Epithelial cell of alveolus of lung (primary cell): ENCODE results near the gene ADAMTS9. TPM values are rescaled to one million over a fixed set of nuclear protein-coding genes. Genes with fewer than 3 reads are reported as not detected.

ENCODE experiments used
- total RNA-seq: library from RNA; depleted of rRNA; stranded (reverse); fragments of >200 nt; gene quantifications from 2 replicates; pipeline ENCODE4 v1.2.1, GENCODE V29; 2015

Gene ADAMTS9, protein sequence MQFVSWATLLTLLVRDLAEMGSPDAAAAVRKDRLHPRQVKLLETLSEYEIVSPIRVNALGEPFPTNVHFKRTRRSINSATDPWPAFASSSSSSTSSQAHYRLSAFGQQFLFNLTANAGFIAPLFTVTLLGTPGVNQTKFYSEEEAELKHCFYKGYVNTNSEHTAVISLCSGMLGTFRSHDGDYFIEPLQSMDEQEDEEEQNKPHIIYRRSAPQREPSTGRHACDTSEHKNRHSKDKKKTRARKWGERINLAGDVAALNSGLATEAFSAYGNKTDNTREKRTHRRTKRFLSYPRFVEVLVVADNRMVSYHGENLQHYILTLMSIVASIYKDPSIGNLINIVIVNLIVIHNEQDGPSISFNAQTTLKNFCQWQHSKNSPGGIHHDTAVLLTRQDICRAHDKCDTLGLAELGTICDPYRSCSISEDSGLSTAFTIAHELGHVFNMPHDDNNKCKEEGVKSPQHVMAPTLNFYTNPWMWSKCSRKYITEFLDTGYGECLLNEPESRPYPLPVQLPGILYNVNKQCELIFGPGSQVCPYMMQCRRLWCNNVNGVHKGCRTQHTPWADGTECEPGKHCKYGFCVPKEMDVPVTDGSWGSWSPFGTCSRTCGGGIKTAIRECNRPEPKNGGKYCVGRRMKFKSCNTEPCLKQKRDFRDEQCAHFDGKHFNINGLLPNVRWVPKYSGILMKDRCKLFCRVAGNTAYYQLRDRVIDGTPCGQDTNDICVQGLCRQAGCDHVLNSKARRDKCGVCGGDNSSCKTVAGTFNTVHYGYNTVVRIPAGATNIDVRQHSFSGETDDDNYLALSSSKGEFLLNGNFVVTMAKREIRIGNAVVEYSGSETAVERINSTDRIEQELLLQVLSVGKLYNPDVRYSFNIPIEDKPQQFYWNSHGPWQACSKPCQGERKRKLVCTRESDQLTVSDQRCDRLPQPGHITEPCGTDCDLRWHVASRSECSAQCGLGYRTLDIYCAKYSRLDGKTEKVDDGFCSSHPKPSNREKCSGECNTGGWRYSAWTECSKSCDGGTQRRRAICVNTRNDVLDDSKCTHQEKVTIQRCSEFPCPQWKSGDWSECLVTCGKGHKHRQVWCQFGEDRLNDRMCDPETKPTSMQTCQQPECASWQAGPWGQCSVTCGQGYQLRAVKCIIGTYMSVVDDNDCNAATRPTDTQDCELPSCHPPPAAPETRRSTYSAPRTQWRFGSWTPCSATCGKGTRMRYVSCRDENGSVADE (N-terminal part only)
- 2.7 and 34.4 TPM in 2 replicates for total RNA-seq

DNA sequence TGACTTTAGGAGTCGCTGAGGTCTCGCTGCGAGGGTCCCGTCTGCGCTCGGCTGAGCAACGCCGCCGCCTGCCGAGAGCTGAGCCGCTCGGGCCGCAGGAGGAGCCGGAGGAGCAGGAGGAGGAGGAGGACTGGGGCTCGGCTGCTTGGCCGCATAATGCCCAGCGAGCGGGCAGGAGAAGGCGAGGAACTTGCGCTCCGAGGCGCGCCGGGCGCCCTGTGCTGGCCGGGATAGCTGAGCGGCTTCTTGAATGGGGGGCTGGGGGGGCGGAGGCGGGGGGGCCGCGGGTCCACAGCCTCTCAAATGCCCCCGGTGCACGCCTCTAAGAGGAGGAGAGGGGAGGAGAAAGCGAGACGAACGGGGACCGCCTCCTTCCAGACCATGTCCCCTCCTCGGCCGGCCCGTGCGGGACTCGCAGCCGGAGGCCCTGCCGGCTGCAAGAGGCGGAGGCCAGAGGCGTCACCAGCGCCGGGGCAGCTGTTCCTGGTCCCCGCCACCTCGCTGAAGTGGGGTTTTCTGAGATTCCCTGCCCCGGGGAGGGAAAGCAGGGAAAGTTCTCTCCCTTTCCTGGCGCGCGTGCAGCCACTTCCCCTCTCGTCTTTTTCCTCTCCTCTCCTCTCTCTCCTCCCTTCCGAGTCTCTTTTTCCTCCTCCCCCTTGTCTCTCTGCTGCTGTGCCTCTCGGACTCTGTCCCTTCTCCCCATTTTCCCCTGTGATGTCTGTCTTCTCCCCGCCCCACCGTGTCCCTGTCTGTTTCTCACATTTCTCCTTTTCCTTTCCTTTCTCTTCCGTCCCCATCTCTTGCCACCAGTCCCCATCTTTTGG, at the start of gene ADAMTS9:
Gene ADAMTS9 (minus strand): TSS at position 220 of the 824 bp plus-strand sequence. CDS start 343 bp downstream, outside the sequence.

